ENCODE measurements around the gene RAMP2. TPM values are rescaled to one million over a fixed set of nuclear protein-coding genes. Genes with fewer than 3 reads are reported as not detected.
A peak's percentile ranks its signal among the peaks of the same experiment; 100 is the strongest.

RAMP2 gene
- total and polyA plus RNA-seq, 2 of the 13 experiments (the other 11 are each of a cell fraction or from before 2014, with no cell fraction given), result 1.4 to 5.2 TPM

DNA sequence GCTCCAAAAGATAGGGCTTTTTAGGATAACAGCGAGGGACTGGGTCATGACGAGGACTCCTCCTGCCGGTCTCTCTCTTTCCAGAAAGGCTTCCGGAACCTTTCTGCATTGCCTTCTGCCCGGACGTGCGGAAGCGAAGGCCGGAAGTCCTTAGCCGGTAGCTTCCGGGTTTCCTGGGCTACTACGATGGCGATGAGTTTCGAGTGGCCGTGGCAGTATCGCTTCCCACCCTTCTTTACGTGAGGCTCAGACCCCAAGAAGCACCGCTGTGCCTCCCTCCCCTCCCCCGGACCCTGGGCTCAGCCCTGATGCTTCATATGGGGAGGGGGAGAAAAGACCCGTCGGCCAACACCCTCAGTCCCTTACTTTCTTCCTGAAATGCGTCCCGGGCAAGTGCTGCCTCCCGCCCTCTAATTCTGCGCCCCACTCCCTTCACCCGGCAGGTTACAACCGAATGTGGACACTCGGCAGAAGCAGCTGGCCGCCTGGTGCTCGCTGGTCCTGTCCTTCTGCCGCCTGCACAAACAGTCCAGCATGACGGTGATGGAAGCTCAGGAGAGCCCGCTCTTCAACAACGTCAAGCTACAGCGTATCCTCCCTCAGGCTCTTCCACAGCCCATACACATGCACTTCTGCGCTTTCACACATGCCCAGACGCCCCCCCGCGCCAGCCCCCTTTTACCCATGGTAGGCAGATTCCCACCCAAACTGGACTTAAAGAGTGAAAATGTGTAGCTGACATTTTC lies 12.4 kb downstream of the RAMP2 start, which contains the start of gene VPS25 (continued):
- TF ChIP-seq DMTF1 (CRISPR knock-in tag; IDR thresholded peaks at IDR 0.05) (no peak; the same call in 1 of the 2 replicates), CENPX (CRISPR knock-in tag; IDR thresholded peaks at IDR 0.05) (no peak), ZNF841 (CRISPR knock-in tag; IDR thresholded peaks at IDR 0.05; ENCODE audit: borderline replicate concordance) (no peak), NONO (IDR thresholded peaks at IDR 0.05) (no peak), NONO (CRISPR knock-in tag; conservative IDR thresholded peaks at IDR 0.05) (peak; percentile 85), ZNF251 (CRISPR knock-in tag; IDR thresholded peaks at IDR 0.05) (no peak), ZBTB7B (CRISPR knock-in tag; IDR thresholded peaks at IDR 0.05) (peak; percentile 72), ZFP90 (CRISPR knock-in tag; IDR thresholded peaks at IDR 0.05; ENCODE audit: borderline replicate concordance) (peak; percentile 98), CEBPG (CRISPR knock-in tag; IDR thresholded peaks at IDR 0.05) (peak; percentile 49; the same call in 1 of the 2 replicates), SNAPC2 (CRISPR knock-in tag; IDR thresholded peaks at IDR 0.05) (no peak), ZNF3 (CRISPR knock-in tag; IDR thresholded peaks at IDR 0.05) (no peak), ZNF713 (CRISPR knock-in tag; IDR thresholded peaks at IDR 0.05) (peak; percentile 91), ZEB1 (IDR thresholded peaks at IDR 0.05; ENCODE audit: insufficient replicate concordance, low read depth) (peak; percentile 80), ETV6 (CRISPR knock-in tag; conservative IDR thresholded peaks at IDR 0.05) (peak; percentile 95), LRRFIP1 (CRISPR knock-in tag; conservative IDR thresholded peaks at IDR 0.05) (no peak), NFYC (CRISPR knock-in tag; IDR thresholded peaks at IDR 0.05) (peak; percentile 48), IKZF4 (CRISPR knock-in tag; IDR thresholded peaks at IDR 0.05; ENCODE audit: borderline replicate concordance, low read depth, not compliant biosample characterization) (peak; percentile 73), ZKSCAN5 (CRISPR knock-in tag; IDR thresholded peaks at IDR 0.05) (no peak), STAT5B (CRISPR knock-in tag; IDR thresholded peaks at IDR 0.05) (no peak), REPIN1 (CRISPR knock-in tag; IDR thresholded peaks at IDR 0.05; ENCODE audit: borderline replicate concordance, low read depth) (peak; percentile 94)
- TF ChIP-seq, protein P1, sequence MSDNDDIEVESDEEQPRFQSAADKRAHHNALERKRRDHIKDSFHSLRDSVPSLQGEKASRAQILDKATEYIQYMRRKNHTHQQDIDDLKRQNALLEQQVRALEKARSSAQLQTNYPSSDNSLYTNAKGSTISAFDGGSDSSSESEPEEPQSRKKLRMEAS (IDR thresholded peaks at IDR 0.05), result peak; percentile 44; the same call in 1 of the 2 replicates
- TF ChIP-seq, protein P2, sequence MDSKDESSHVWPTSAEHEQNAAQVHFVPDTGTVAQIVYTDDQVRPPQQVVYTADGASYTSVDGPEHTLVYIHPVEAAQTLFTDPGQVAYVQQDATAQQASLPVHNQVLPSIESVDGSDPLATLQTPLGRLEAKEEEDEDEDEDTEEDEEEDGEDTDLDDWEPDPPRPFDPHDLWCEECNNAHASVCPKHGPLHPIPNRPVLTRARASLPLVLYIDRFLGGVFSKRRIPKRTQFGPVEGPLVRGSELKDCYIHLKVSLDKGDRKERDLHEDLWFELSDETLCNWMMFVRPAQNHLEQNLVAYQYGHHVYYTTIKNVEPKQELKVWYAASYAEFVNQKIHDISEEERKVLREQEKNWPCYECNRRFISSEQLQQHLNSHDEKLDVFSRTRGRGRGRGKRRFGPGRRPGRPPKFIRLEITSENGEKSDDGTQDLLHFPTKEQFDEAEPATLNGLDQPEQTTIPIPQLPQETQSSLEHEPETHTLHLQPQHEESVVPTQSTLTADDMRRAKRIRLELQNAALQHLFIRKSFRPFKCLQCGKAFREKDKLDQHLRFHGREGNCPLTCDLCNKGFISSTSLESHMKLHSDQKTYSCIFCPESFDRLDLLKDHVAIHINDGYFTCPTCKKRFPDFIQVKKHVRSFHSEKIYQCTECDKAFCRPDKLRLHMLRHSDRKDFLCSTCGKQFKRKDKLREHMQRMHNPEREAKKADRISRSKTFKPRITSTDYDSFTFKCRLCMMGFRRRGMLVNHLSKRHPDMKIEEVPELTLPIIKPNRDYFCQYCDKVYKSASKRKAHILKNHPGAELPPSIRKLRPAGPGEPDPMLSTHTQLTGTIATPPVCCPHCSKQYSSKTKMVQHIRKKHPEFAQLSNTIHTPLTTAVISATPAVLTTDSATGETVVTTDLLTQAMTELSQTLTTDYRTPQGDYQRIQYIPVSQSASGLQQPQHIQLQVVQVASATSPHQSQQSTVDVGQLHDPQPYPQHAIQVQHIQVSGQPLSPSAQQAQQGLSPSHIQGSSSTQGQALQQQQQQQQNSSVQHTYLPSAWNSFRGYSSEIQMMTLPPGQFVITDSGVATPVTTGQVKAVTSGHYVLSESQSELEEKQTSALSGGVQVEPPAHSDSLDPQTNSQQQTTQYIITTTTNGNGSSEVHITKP (CRISPR knock-in tag; IDR thresholded peaks at IDR 0.05; ENCODE audit: low read depth), result peak; percentile 85
